SK-N-SH (cell line): Measurements from ENCODE around the gene RTP2.

Source experiments
- CHD2 ChIP-seq: fragments of 150-350 bp; IDR thresholded peaks from 2 replicates; pipeline ENCODE4 v1.6.1; 2018; ENCODE audit warnings: low read length; ENCODE audit not compliant: partially characterized antibody
- CTCF ChIP-seq: fragments of 200-600 bp; sonication (generic); IDR thresholded peaks from 2 replicates; pipeline ENCODE4 v1.6.1; 2017; ENCODE audit warnings: antibody characterized with exemption, mild to moderate bottlenecking, moderate library complexity
- MAX ChIP-seq: IDR thresholded peaks from 2 replicates; pipeline ENCODE4 v1.4.0; 2012; ENCODE audit warnings: low read depth
- MXI1 ChIP-seq: IDR thresholded peaks from 2 replicates; pipeline ENCODE4 v1.6.1; 2012; ENCODE audit warnings: mild to moderate bottlenecking, low read depth, low read length, improper control_type of control experiment
- POLR2AphosphoS5 ChIP-seq: IDR thresholded peaks from 2 replicates; pipeline ENCODE4 v1.6.1; 2012; ENCODE audit warnings: low read depth, low read length
- RAD21 ChIP-seq: IDR thresholded peaks from 2 replicates; pipeline ENCODE4 v1.6.1; 2012; ENCODE audit warnings: mild to moderate bottlenecking, low read length
- REST ChIP-seq: IDR thresholded peaks from 2 replicates; pipeline ENCODE4 v1.6.1; 2012; ENCODE audit warnings: mild to moderate bottlenecking, low read depth, low read length, moderate library complexity
- SIN3A ChIP-seq: IDR thresholded peaks from 2 replicates; pipeline ENCODE4 v1.6.1; 2012; ENCODE audit warnings: low read depth, mild to moderate bottlenecking, low read length, moderate library complexity, borderline replicate concordance
- TCF12 ChIP-seq: IDR thresholded peaks from 2 replicates; pipeline ENCODE4 v1.4.0; 2012

GRCh38 chr3:187665010-187665409 lies 37.3 kb downstream of the RTP2 start:
- TF ChIP-seq CTCF (no peak), CHD2 (no peak), RAD21 (no peak), TCF12 (no peak), MAX (no peak), POLR2AphosphoS5 (no peak), REST (no peak), MXI1 (no peak), SIN3A (no peak)
